Measurements from ENCODE around the gene FAM124B.

FAM124B gene

DNA sequence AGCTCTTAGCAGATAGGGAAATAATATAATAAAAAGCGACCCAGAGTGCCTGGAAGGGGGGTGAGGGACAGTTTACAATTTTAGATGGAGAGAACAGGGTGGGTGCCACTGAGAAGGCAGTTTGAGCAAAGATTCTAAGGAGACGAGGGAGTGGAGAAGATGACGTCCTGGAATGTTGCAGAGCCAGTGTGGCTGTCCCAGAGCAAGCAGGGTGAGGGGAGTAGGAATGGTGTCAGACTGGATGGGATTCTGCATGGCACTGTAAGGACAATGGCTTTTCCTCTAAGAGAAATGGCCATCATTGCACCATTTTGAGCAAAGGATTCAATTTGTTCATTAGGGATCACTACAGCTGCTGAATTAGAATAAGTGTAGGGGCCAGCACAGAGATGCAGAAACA is 73.1 kb downstream of the FAM124B start:
- H3K27ac Mint-ChIP-seq, result no peak overlapping the region
- H3K4me1 Mint-ChIP-seq (ENCODE audit: low read depth in 2 of 2), result no peaks in the 10 kb centered on the region
- no peak overlapping the region for H3K4me3 Mint-ChIP-seq
- H3K27me3 Mint-ChIP-seq, result peaks cover 33 to 46% of the 10 kb centered on the region in 2 donors
- ATAC-seq (replicated peaks) (no peak), DNase-seq (no peak)
- H3K9me3 Mint-ChIP-seq, result no peaks in the 10 kb centered on the region
- no peaks in the 10 kb centered on the region for H3K36me3 Mint-ChIP-seq (ENCODE audit: insufficient read depth)

Data from effector memory CD8-positive, alpha-beta T cell (primary cell).